K562 (cell line): Measurements from ENCODE around the gene TPSG1. TPM values are rescaled to one million over a fixed set of nuclear protein-coding genes. Genes with fewer than 3 reads are reported as not detected.
"Not testable (repeated sequence)": the region's sequence is repeated elsewhere in the genome, so short reads cannot be mapped to it uniquely, and the experiment has no call there.

Experiments
- ATAC-seq: fragments of 200-7000 bp; cut with Tn5 transposase; 3 replicates; pipeline ENCODE4 v1.9.1; 2020; ENCODE audit warnings: moderate library complexity
- BruUV-seq: library from RNA; stranded (reverse); fragments of 400-500 nt; replicated peaks from 2 replicates; lab custom pipeline; 2021; lab: Mats Ljungman, UMichigan
- CTCF ChIA-PET: fragments of 300-600 bp; formaldehyde crosslinking; extraction: SDS; loops from one replicate; lab custom pipeline; 2021; ENCODE audit warnings: low intra/inter-chr PET ratio; lab: Yijun Ruan, JAX
- POLR2A ChIA-PET: fragments of 300-600, 350-650 bp; sonication (Branson Sonifier 250); formaldehyde crosslinking; extraction: SDS; loops from one replicate; lab custom pipeline; 2021; ENCODE audit warnings: antibody characterized with exemption, inconsistent platforms; lab: Yijun Ruan, JAX
- DNase-seq, 4 experiments: peaks; one replicate each; pipeline versions ENCODE4 v3.0.0 to v3.0.0-alpha.2; 2011 to 2018; ENCODE audit warnings: low spot score in 3 of 4, mixed read lengths in 3 of 4; ENCODE audit errors: extremely low read depth in 1 of 4
- FAIRE-seq: peaks from 2 replicates; lab custom pipeline; 2011; peaks lifted over from hg19 to GRCh38; lab: Jason Lieb, UNC
- H2AFZ ChIP-seq: 2 replicates; pipeline ENCODE4 v1.6.0; 2011; ENCODE audit warnings: low read depth, low read length, control low read depth, inconsistent platforms
- H3K27ac ChIP-seq: fragments of 200-600 bp; 3 replicates; pipeline ENCODE4 v1.8.0; 2011; ENCODE audit warnings: low read depth, mild to moderate bottlenecking, control low read depth, inconsistent platforms, low read length, moderate library complexity, mixed read lengths; ENCODE audit errors: extremely low read depth
- H3K27me3 ChIP-seq, 2 experiments: fragments of 300-600 bp in 1 of 2; 2 replicates in 1 of 2; 3 replicates in 1 of 2; pipeline versions ENCODE4 v1.6.0 to v1.8.0; 2011; ENCODE audit warnings: inconsistent platforms in 2 of 2, low read length in 2 of 2, mild to moderate bottlenecking in 1 of 2, mixed read lengths in 1 of 2, moderate library complexity in 1 of 2; ENCODE audit not compliant: control insufficient read depth in 2 of 2, insufficient read depth in 2 of 2
- H3K36me3 ChIP-seq: fragments of 300-600 bp; 3 replicates; pipeline ENCODE4 v1.8.0; 2011; ENCODE audit warnings: mild to moderate bottlenecking, low read length, inconsistent platforms; ENCODE audit not compliant: control insufficient read depth, insufficient read depth
- H3K4me1 ChIP-seq, 2 experiments: fragments of 200-600 bp in 1 of 2; replicated peaks in 1 of 2; 2 replicates in 1 of 2; 3 replicates in 1 of 2; pipeline versions ENCODE4 v1.5.1 to v1.8.0; 2011; ENCODE audit warnings: inconsistent platforms in 2 of 2, low read length in 2 of 2, mild to moderate bottlenecking in 1 of 2, mixed read lengths in 1 of 2, moderate library complexity in 1 of 2; ENCODE audit not compliant: control insufficient read depth in 2 of 2, insufficient read depth in 2 of 2
- H3K4me2 ChIP-seq: 2 replicates; pipeline ENCODE4 v1.6.1; 2011; ENCODE audit warnings: low read length, control low read depth, inconsistent platforms, mixed read lengths; ENCODE audit not compliant: insufficient read depth
- H3K4me3 ChIP-seq: fragments of 200-600 bp; sonication (generic), shearing (Covaris generic); 2 replicates; pipeline ENCODE4 v1.5.1; 2016; ENCODE audit warnings: control low read depth, inconsistent platforms
- H3K79me2 ChIP-seq: fragments of 200-600 bp; 3 replicates; pipeline ENCODE4 v1.8.0; 2011; ENCODE audit warnings: low read length, inconsistent platforms; ENCODE audit not compliant: control insufficient read depth, insufficient read depth
- H3K9ac ChIP-seq, 2 experiments: 2 replicates each; pipeline versions ENCODE4 v1.6.0 to v1.6.1; 2011; ENCODE audit warnings: low read depth in 2 of 2, low read length in 2 of 2, control low read depth in 1 of 2, inconsistent platforms in 1 of 2, mild to moderate bottlenecking in 1 of 2, mixed read lengths in 1 of 2; ENCODE audit not compliant: insufficient read depth in 1 of 2
- H3K9me1 ChIP-seq: one replicate; pipeline ENCODE4 v1.6.0; 2011; ENCODE audit warnings: inconsistent platforms, mild to moderate bottlenecking, low read length, moderate library complexity; ENCODE audit not compliant: control insufficient read depth, insufficient read depth
- H3K9me3 ChIP-seq: replicated peaks from 2 replicates; pipeline ENCODE4 v1.5.1; 2011; ENCODE audit warnings: low read depth, low read length, inconsistent platforms; ENCODE audit not compliant: control insufficient read depth, insufficient read depth
- H4K20me1 ChIP-seq: replicated peaks from 2 replicates; pipeline ENCODE4 v1.6.1; 2011; ENCODE audit warnings: low read length, inconsistent platforms, mixed read lengths; ENCODE audit not compliant: control insufficient read depth, insufficient read depth
- KDM2B ChIP-seq: fragments of 250-450 bp; sonication (Bioruptor Pico); IDR thresholded peaks from 2 replicates; pipeline ENCODE4 v1.8.0; 2021; ENCODE audit warnings: mild to moderate bottlenecking, moderate library complexity
- NR2F6 ChIP-seq: fragments of 450-650 bp; formaldehyde crosslinking; IDR thresholded peaks from 2 replicates; pipeline ENCODE4 v1.4.0; 2020; ENCODE audit warnings: mild to moderate bottlenecking
- NUFIP1 ChIP-seq: fragments of 450-650 bp; IDR thresholded peaks from 2 replicates; pipeline ENCODE4 v1.6.1; 2018; ENCODE audit not compliant: partially characterized antibody
- RCOR1 ChIP-seq, 2 experiments: IDR thresholded peaks; 2 replicates each; pipeline ENCODE4 v1.6.1; 2012; ENCODE audit warnings: low read depth in 2 of 2, low read length in 2 of 2, borderline replicate concordance in 1 of 2, improper control_type of control experiment in 1 of 2
- SREBF1 ChIP-seq: fragments of 150-350 bp; IDR thresholded peaks from 2 replicates; pipeline ENCODE4 v1.6.1; 2014; ENCODE audit warnings: antibody characterized with exemption, low read depth, low read length, borderline replicate concordance
- XRCC3 ChIP-seq: fragments of 450-650 bp; IDR thresholded peaks from 2 replicates; pipeline ENCODE4 v1.6.1; 2017; ENCODE audit warnings: mild to moderate bottlenecking, moderate library complexity
- WGBS: fragments of 100-300 bp; shearing (Covaris generic); methylation state at CpG from one replicate; pipeline ENCODE4 v1.1.6; 2016; ENCODE audit warnings: low coverage, mixed read lengths; ENCODE audit not compliant: insufficient coverage; ENCODE audit errors: missing lambda C conversion rate; 5-methylcytosine and 5-hydroxymethylcytosine counted together
- in situ Hi-C: fragments of 300-500 bp; cut with MboI; formaldehyde crosslinking; loops from 4 replicates; pipeline ENCODE4 v1.15.0; 2018; ENCODE audit warnings: inconsistent platforms, mixed read lengths
- intact Hi-C: fragments of 100-400 bp; cut with micrococcal nuclease; formaldehyde crosslinking; loops from 2 replicates; pipeline ENCODE4 v1.14.2; 2022
- polyA plus RNA-seq, 8 experiments: library from polyadenylated mRNA; depleted of rRNA in 4 of 8; stranded (reverse) in 5 of 8; unstranded in 3 of 8; fragments of >200 nt; fragmentation: Nextera tagmentation in 2 of 8; fragmentation: Illumina TruSeq in 1 of 8; extraction: Ambion mirVana in 2 of 8; extraction: Trizol in 1 of 8; gene quantifications; 2 replicates each; pipeline versions ENCODE4 v1.2.1 to v1.2.3, GENCODE V29; 2011 to 2014; ENCODE audit warnings: inconsistent platforms in 1 of 8, missing spikeins in 1 of 8
- total RNA-seq, 7 experiments: library from RNA; depleted of rRNA in 6 of 7; stranded (reverse); fragments of >200 nt in 6 of 7; fragmentation: Illumina TruSeq in 2 of 7; extraction: Trizol in 2 of 7; gene quantifications; 2 replicates each; pipeline versions ENCODE4 v1.2.1 to v1.2.3, GENCODE V29; 2011 to 2021; ENCODE audit warnings: low replicate concordance in 1 of 7

The TPSG1 gene
- total and polyA plus RNA-seq, 9 of the 15 experiments (the other 6 are each of a cell fraction or from before 2014, with no cell fraction given) = not detected

GRCh38 chr16:1188432-1189189 lies 36.5 kb downstream of the TPSG1 start (continued):
- TF ChIP-seq SREBF1 = no peak
- no peak for TF ChIP-seq KDM2B
- peak in 1 of 2 experiments; percentile 17; a peak in 1 of 4 replicates for TF ChIP-seq RCOR1 (IDR thresholded peaks at IDR 0.05; ENCODE audit: borderline replicate concordance in 1 of 2, low read depth in 2 of 2, low read length in 2 of 2)
- TF ChIP-seq NUFIP1 = no peak
- no peak for TF ChIP-seq NR2F6 (CRISPR knock-in tag)
- TF ChIP-seq XRCC3 = no peak

- H3K4me2 ChIP-seq, ATAC-seq, FAIRE-seq, H3K79me2 ChIP-seq, H3K9me3 ChIP-seq, H3K9ac ChIP-seq, H2AFZ ChIP-seq, CTCF ChIA-PET, H3K36me3 ChIP-seq, H3K4me3 ChIP-seq, intact Hi-C loops, DNase-seq, in situ Hi-C loops, H3K9me1 ChIP-seq, POLR2A ChIA-PET, H3K27ac ChIP-seq, BruUV-seq: not testable (repeated sequence)
- Histone ChIP-seq H3K27me3 (peaks cover 9 to 60% of the 10 kb centered on the region in 2 experiments; a peak in 3 of 5 replicates), H4K20me1 (peaks cover 15% of the 10 kb centered on the region), H3K4me1 (peaks cover 0 to 52% of the 10 kb centered on the region in 2 experiments; a peak in 2 of 5 replicates)
- WGBS = 6% methylated on average over 5 of the region's 86 CpGs
Observed at GRCh38 chr16:1185460-1186207, 39.4 kb downstream of the TPSG1 start.
